Measurements from ENCODE around the gene TMPRSS7.

GRCh38 chr3:112093180-112093522 lies 58.6 kb downstream of the TMPRSS7 start:
- TF ChIP-seq POLR2A (IDR thresholded peaks at IDR 0.05), result no peak
- TF ChIP-seq CTCF (IDR thresholded peaks at IDR 0.05), result no peak

Data from body of pancreas (tissue), 4 donors.